ENCODE measurements around the gene SNTN.

The SNTN gene

DNA sequence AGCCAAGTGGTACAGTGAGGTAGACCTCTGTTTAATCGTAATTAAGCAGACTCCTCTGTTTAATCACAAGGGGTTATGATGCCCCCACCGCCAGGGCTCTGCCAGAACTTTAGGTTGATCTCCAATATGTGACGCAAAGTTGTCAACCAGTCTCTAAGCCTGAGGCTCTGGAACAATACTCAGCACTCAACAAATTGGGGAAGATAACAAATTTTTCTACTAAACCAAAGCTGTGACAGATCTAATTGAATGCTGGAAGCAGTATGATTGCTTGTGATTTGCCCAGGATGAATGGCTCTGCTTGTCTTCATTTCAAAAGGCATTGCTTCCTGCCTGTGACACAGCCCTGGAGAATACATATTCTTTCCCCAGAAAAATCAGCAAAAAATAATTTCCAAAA lies 57.1 kb downstream of the SNTN start:
- TF ChIP-seq, protein P1, sequence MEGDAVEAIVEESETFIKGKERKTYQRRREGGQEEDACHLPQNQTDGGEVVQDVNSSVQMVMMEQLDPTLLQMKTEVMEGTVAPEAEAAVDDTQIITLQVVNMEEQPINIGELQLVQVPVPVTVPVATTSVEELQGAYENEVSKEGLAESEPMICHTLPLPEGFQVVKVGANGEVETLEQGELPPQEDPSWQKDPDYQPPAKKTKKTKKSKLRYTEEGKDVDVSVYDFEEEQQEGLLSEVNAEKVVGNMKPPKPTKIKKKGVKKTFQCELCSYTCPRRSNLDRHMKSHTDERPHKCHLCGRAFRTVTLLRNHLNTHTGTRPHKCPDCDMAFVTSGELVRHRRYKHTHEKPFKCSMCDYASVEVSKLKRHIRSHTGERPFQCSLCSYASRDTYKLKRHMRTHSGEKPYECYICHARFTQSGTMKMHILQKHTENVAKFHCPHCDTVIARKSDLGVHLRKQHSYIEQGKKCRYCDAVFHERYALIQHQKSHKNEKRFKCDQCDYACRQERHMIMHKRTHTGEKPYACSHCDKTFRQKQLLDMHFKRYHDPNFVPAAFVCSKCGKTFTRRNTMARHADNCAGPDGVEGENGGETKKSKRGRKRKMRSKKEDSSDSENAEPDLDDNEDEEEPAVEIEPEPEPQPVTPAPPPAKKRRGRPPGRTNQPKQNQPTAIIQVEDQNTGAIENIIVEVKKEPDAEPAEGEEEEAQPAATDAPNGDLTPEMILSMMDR (IDR thresholded peaks at IDR 0.05; ENCODE audit: insufficient read depth, low read depth, low read length, missing control alignments): no peak
- H3K4me3 ChIP-seq (ENCODE audit: low read depth, low read length): no peak overlapping the region
- DNase-seq (ENCODE audit: low read depth): no peak
